ENCODE data around the gene TNFRSF19.

- no peak for TF ChIP-seq POLR2A (IDR thresholded peaks at IDR 0.05)
- no peak for TF ChIP-seq CTCF (IDR thresholded peaks at IDR 0.05)
Observed at GRCh38 chr13:23580684-23581060, 10.5 kb downstream of the TNFRSF19 start.

Data from body of pancreas (tissue), 4 donors.